Caco-2 (cell line): ENCODE data around the gene MISP. TPM values are rescaled to one million over a fixed set of nuclear protein-coding genes. Genes with fewer than 3 reads are reported as not detected.

ENCODE experiments used
- BruUV-seq: library from RNA; stranded (reverse); fragments of 400-500 nt; replicated peaks from 2 replicates; lab custom pipeline; 2021; lab: Mats Ljungman, UMichigan
- CTCF ChIA-PET: fragments of 300-600 bp; sonication (Branson Sonifier 250); formaldehyde crosslinking; loops from one replicate; lab custom pipeline; 2022; ENCODE audit warnings: antibody characterized with exemption; lab: Charles Lee
- POLR2A ChIA-PET: fragments of 300-600 bp; sonication (Branson Sonifier 250); formaldehyde crosslinking; loops from one replicate; lab custom pipeline; 2022; ENCODE audit warnings: antibody characterized with exemption; lab: Charles Lee
- DNase-seq, 2 experiments: peaks; one replicate each; pipeline versions ENCODE4 v3.0.0 to v3.0.0-alpha.2; 2020 to 2022
- H3K27me3 ChIP-seq: replicated peaks from 2 replicates; pipeline ENCODE4 v1.6.0; 2011; ENCODE audit warnings: low read length; ENCODE audit not compliant: control insufficient read depth, insufficient read depth
- H3K36me3 ChIP-seq: 2 replicates; pipeline ENCODE4 v1.5.1; 2011; ENCODE audit warnings: low read length; ENCODE audit not compliant: control insufficient read depth, insufficient read depth
- H3K4me1 ChIP-seq: fragments of 250-450 bp; sonication (Bioruptor Pico); 2 replicates; pipeline ENCODE4 v1.5.1; 2020; ENCODE audit warnings: mild to moderate bottlenecking
- H3K4me3 ChIP-seq: 2 replicates; pipeline ENCODE4 v1.5.1; 2011; ENCODE audit warnings: low read depth, mild to moderate bottlenecking, control low read depth, low read length
- H3K9me3 ChIP-seq: fragments of 250-450 bp; sonication (Bioruptor Pico); 2 replicates; pipeline ENCODE4 v1.5.1; 2020; ENCODE audit warnings: mild to moderate bottlenecking, moderate library complexity
- H3K27ac Mint-ChIP-seq: one replicate; pipeline ENCODE4 v1.8.0; 2022; ENCODE audit warnings: mixed read lengths; ENCODE audit not compliant: unreplicated experiment
- H3K27me3 Mint-ChIP-seq: one replicate; pipeline ENCODE4 v1.8.0; 2022; ENCODE audit warnings: mixed read lengths; ENCODE audit not compliant: insufficient read depth, unreplicated experiment
- H3K36me3 Mint-ChIP-seq: one replicate; pipeline ENCODE4 v1.8.0; 2022; ENCODE audit warnings: mild to moderate bottlenecking, mixed read lengths; ENCODE audit not compliant: insufficient read depth, unreplicated experiment
- H3K4me1 Mint-ChIP-seq: one replicate; pipeline ENCODE4 v1.8.0; 2022; ENCODE audit warnings: low read depth, mixed read lengths; ENCODE audit not compliant: unreplicated experiment
- H3K4me3 Mint-ChIP-seq: one replicate; pipeline ENCODE4 v1.8.0; 2022; ENCODE audit warnings: mild to moderate bottlenecking, moderate library complexity, mixed read lengths; ENCODE audit not compliant: unreplicated experiment
- H3K9me3 Mint-ChIP-seq: one replicate; pipeline ENCODE4 v1.8.0; 2022; ENCODE audit warnings: mixed read lengths; ENCODE audit not compliant: unreplicated experiment
- CTCF ChIP-seq, 2 experiments: fragments of 200-600 bp in 1 of 2; IDR thresholded peaks; 1 replicate in 1 of 2; 2 replicates in 1 of 2; pipeline versions ENCODE4 v1.5.1 to v1.8.0; 2011 to 2022; ENCODE audit warnings: antibody characterized with exemption in 1 of 2, control low read depth in 1 of 2, inconsistent platforms in 1 of 2, low read depth in 1 of 2, low read length in 1 of 2, mild to moderate bottlenecking in 1 of 2, moderate library complexity in 1 of 2; ENCODE audit not compliant: insufficient read depth in 1 of 2, severe bottlenecking in 1 of 2, unreplicated experiment in 1 of 2
- intact Hi-C: fragments of 100-400 bp; cut with micrococcal nuclease; formaldehyde crosslinking; loops from one replicate; pipeline ENCODE4 v1.10.0; 2022; ENCODE audit not compliant: unreplicated experiment
- total RNA-seq: library from RNA; stranded (reverse); gene quantifications from 2 replicates; pipeline ENCODE4 v1.2.3, GENCODE V29; 2022

MISP gene
- total RNA-seq, 1 experiment from 2014 or later, result 27.8 TPM

- Mint-ChIP-seq H3K27me3 (no peaks in the 10 kb centered on the region), H3K27ac (no peak overlapping the region), H3K4me1 (no peaks in the 10 kb centered on the region), H3K36me3 (peaks cover 97% of the 10 kb centered on the region), H3K9me3 (no peaks in the 10 kb centered on the region), H3K4me3 (no peak overlapping the region)
- DNase-seq, result no peak
- Histone ChIP-seq H3K4me1 (peaks cover 11% of the 10 kb centered on the region; the same call in 1 of the 2 replicates), H3K9me3 (no peaks in the 10 kb centered on the region), H3K27me3 (no peaks in the 10 kb centered on the region), H3K4me3 (no peak overlapping the region), H3K36me3 (peaks cover 18% of the 10 kb centered on the region)
- TF ChIP-seq CTCF (IDR thresholded peaks at IDR 0.05; ENCODE audit: insufficient read depth in 1 of 2, low read depth in 1 of 2, low read length in 1 of 2, severe bottlenecking in 1 of 2, unreplicated experiment in 1 of 2), result no peak
- no TSS peak for BruUV-seq
- intact Hi-C loops, result no loop called here
- POLR2A ChIA-PET, result no interaction called here
- CTCF ChIA-PET, result no interaction called here
These were observed 55.0 kb downstream of the MISP start for GRCh38 chr19:805600-806550.

- ChIA-PET POLR2A (interaction anchor here (0.5 kb wide), 1 partner anchor 22 kb away, joined by 3 read pairs; no protein-coding TSS in a partner anchor), CTCF (no interaction called here)
- BruUV-seq, result no TSS peak
- TF ChIP-seq CTCF (IDR thresholded peaks at IDR 0.05; ENCODE audit: insufficient read depth in 1 of 2, low read depth in 1 of 2, low read length in 1 of 2, severe bottlenecking in 1 of 2, unreplicated experiment in 1 of 2), result no peak
- no peaks in the 10 kb centered on the region for H3K4me1 Mint-ChIP-seq
- H3K9me3 Mint-ChIP-seq, result no peaks in the 10 kb centered on the region
- no peak overlapping the region for H3K4me3 ChIP-seq
- peaks cover under 1% of the 10 kb centered on the region; the same call in 1 of the 2 replicates for H3K4me1 ChIP-seq
- H3K9me3 ChIP-seq, result no peaks in the 10 kb centered on the region
- peaks cover 12% of the 10 kb centered on the region for H3K36me3 ChIP-seq
- H3K4me3 Mint-ChIP-seq, result no peak overlapping the region
- intact Hi-C loops, result no loop called here
- H3K27me3 ChIP-seq, result no peaks in the 10 kb centered on the region
- no peak for DNase-seq
- H3K27ac Mint-ChIP-seq, result no peak overlapping the region
- peaks cover 97% of the 10 kb centered on the region for H3K36me3 Mint-ChIP-seq
- no peaks in the 10 kb centered on the region for H3K27me3 Mint-ChIP-seq
These were observed 56.0 kb downstream of the MISP start for GRCh38 chr19:806815-807421.

GRCh38 chr19:807627-808422 lies 56.9 kb downstream of the MISP start:
- peaks cover 12% of the 10 kb centered on the region for H3K36me3 ChIP-seq
- DNase-seq, result no peak
- no peaks in the 10 kb centered on the region for H3K27me3 ChIP-seq
- BruUV-seq, result no TSS peak
- Mint-ChIP-seq H3K36me3 (peaks cover 91% of the 10 kb centered on the region), H3K27ac (peak overlapping the region; percentile 62), H3K4me1 (no peaks in the 10 kb centered on the region), H3K27me3 (no peaks in the 10 kb centered on the region), H3K4me3 (no peak overlapping the region), H3K9me3 (no peaks in the 10 kb centered on the region)
- no peaks in the 10 kb centered on the region for H3K4me1 ChIP-seq
- TF ChIP-seq CTCF (IDR thresholded peaks at IDR 0.05; ENCODE audit: insufficient read depth in 1 of 2, low read depth in 1 of 2, low read length in 1 of 2, severe bottlenecking in 1 of 2, unreplicated experiment in 1 of 2), result no peak
- ChIA-PET POLR2A (interaction anchor here (0.6 kb wide), 1 partner anchor 265 kb away, joined by 5 read pairs; no protein-coding TSS in a partner anchor), CTCF (no interaction called here)
- H3K4me3 ChIP-seq, result no peak overlapping the region
- intact Hi-C loops, result no loop called here
- no peaks in the 10 kb centered on the region for H3K9me3 ChIP-seq
